GM23338 (cell line): Measurements from ENCODE around the gene FGFRL1. TPM values are rescaled to one million over a fixed set of nuclear protein-coding genes. Genes with fewer than 3 reads are reported as not detected.
A peak's percentile ranks its signal among the peaks of the same experiment; 100 is the strongest.

Experiments
- ATAC-seq: fragments of 200-7000 bp; cut with Tn5 transposase; 3 replicates; pipeline ENCODE4 v1.9.1; 2020
- DNase-seq: peaks from one replicate; pipeline ENCODE4 v3.0.0-alpha.2; 2015; ENCODE audit warnings: low spot score
- H2AFZ ChIP-seq: fragments of 200-600 bp; sonication (generic); 2 replicates; pipeline ENCODE4 v1.8.0; 2016; ENCODE audit warnings: antibody characterized with exemption, mild to moderate bottlenecking, moderate library complexity
- H3F3A ChIP-seq: fragments of 200-600 bp; sonication (generic); replicated peaks from 2 replicates; pipeline ENCODE4 v1.8.0; 2017; ENCODE audit warnings: antibody characterized with exemption, mixed run types, low read depth
- H3K27ac ChIP-seq: fragments of 200-600 bp; sonication (generic); 2 replicates; pipeline ENCODE4 v1.6.1; 2016; ENCODE audit warnings: low read depth
- H3K27me3 ChIP-seq: fragments of 200-600 bp; sonication (generic); 2 replicates; pipeline ENCODE4 v1.8.0; 2016; ENCODE audit warnings: mild to moderate bottlenecking, mixed run types, moderate library complexity; ENCODE audit not compliant: insufficient read depth
- H3K36me3 ChIP-seq: fragments of 200-600 bp; sonication (generic); 2 replicates; pipeline ENCODE4 v1.8.0; 2016; ENCODE audit warnings: mild to moderate bottlenecking; ENCODE audit not compliant: insufficient read depth
- H3K4me1 ChIP-seq: fragments of 200-600 bp; sonication (generic); 2 replicates; pipeline ENCODE4 v1.8.0; 2016; ENCODE audit warnings: mild to moderate bottlenecking, moderate library complexity; ENCODE audit not compliant: insufficient read depth
- H3K4me2 ChIP-seq: fragments of 200-600 bp; sonication (generic); 2 replicates; pipeline ENCODE4 v1.7.1; 2017; ENCODE audit warnings: mixed run types
- H3K4me3 ChIP-seq: fragments of 200-600 bp; sonication (generic); 2 replicates; pipeline ENCODE4 v1.6.1; 2016; ENCODE audit warnings: mixed run types
- H3K79me2 ChIP-seq: fragments of 200-600 bp; sonication (generic); replicated peaks from 2 replicates; pipeline ENCODE4 v1.8.0; 2017; ENCODE audit warnings: mild to moderate bottlenecking; ENCODE audit not compliant: insufficient read depth
- H3K9me2 ChIP-seq: fragments of 200-600 bp; sonication (generic); 2 replicates; pipeline ENCODE4 v1.8.0; 2017; ENCODE audit not compliant: insufficient read depth
- H4K20me1 ChIP-seq: fragments of 200-600 bp; sonication (generic); replicated peaks from 2 replicates; pipeline ENCODE4 v1.8.0; 2017; ENCODE audit warnings: mild to moderate bottlenecking; ENCODE audit not compliant: insufficient read depth
- H3K27ac Mint-ChIP-seq: 2 replicates; pipeline ENCODE4 v1.8.0; 2020; ENCODE audit warnings: inconsistent platforms, mild to moderate bottlenecking, moderate library complexity, mixed read lengths
- H3K27me3 Mint-ChIP-seq: 3 replicates; pipeline ENCODE4 v1.8.0; 2022; ENCODE audit warnings: low read depth, mild to moderate bottlenecking, moderate library complexity, mixed read lengths, inconsistent platforms; ENCODE audit not compliant: insufficient read depth, poor library complexity
- H3K36me3 Mint-ChIP-seq: 3 replicates; pipeline ENCODE4 v1.8.0; 2021; ENCODE audit warnings: low read depth, mild to moderate bottlenecking, inconsistent platforms, moderate library complexity, mixed read lengths
- H3K4me1 Mint-ChIP-seq: 3 replicates; pipeline ENCODE4 v1.8.0; 2020; ENCODE audit warnings: mild to moderate bottlenecking, inconsistent platforms, mixed read lengths
- H3K4me3 Mint-ChIP-seq: 3 replicates; pipeline ENCODE4 v1.8.0; 2021; ENCODE audit warnings: moderate library complexity, mild to moderate bottlenecking, inconsistent platforms, mixed read lengths
- H3K9me3 Mint-ChIP-seq: 3 replicates; pipeline ENCODE4 v1.8.0; 2020; ENCODE audit warnings: moderate library complexity, mild to moderate bottlenecking, inconsistent platforms, mixed read lengths
- CREB1 ChIP-seq: fragments of 250-450 bp; sonication (Bioruptor Pico); IDR thresholded peaks from 2 replicates; pipeline ENCODE4 v1.5.0; 2020; ENCODE audit warnings: low read depth, mild to moderate bottlenecking, moderate library complexity
- EZH2 ChIP-seq: fragments of 200-600 bp; sonication (generic); IDR thresholded peaks from one replicate; pipeline ENCODE4 v1.8.0; 2017; ENCODE audit warnings: antibody characterized with exemption, mild to moderate bottlenecking, low read depth; ENCODE audit not compliant: unreplicated experiment
- EZH2phosphoT487 ChIP-seq: fragments of 200-600 bp; sonication (generic); IDR thresholded peaks from one replicate; pipeline ENCODE4 v1.8.1; 2018; ENCODE audit warnings: antibody characterized with exemption; ENCODE audit not compliant: unreplicated experiment
- JUNB ChIP-seq: IDR thresholded peaks from one replicate; pipeline ENCODE4 v1.6.1; 2016; ENCODE audit warnings: antibody characterized with exemption; ENCODE audit not compliant: unreplicated experiment
- POLR2AphosphoS5 ChIP-seq: IDR thresholded peaks from 2 replicates; pipeline ENCODE4 v1.6.1; 2016; ENCODE audit warnings: antibody characterized with exemption, low read depth
- STAT1 ChIP-seq: IDR thresholded peaks from one replicate; pipeline ENCODE4 v1.6.1; 2016; ENCODE audit warnings: antibody characterized with exemption; ENCODE audit not compliant: unreplicated experiment
- ZNF114 ChIP-seq: fragments of 250-450 bp; sonication (Bioruptor Pico); IDR thresholded peaks from 2 replicates; pipeline ENCODE4 v1.5.0; 2020; ENCODE audit warnings: mild to moderate bottlenecking, moderate library complexity
- ZNF331 ChIP-seq: fragments of 250-450 bp; sonication (Bioruptor Pico); IDR thresholded peaks from 2 replicates; pipeline ENCODE4 v1.5.0; 2020; ENCODE audit warnings: low read depth, mild to moderate bottlenecking, moderate library complexity
- polyA plus RNA-seq: library from polyadenylated mRNA; unstranded; fragments of >200 nt; fragmentation: Nextera tagmentation; extraction: Ambion mirVana; gene quantifications from 2 replicates; pipeline ENCODE4 v1.2.1, GENCODE V29; 2016
- total RNA-seq: library from RNA; depleted of rRNA; stranded (reverse); fragments of >200 nt; shearing (Covaris generic); gene quantifications from 2 replicates; pipeline ENCODE4 v1.2.3, GENCODE V29; 2014
- TF ChIP-seq, protein P1 (sequence below): fragments of 250-450 bp; sonication (Bioruptor Pico); IDR thresholded peaks from 2 replicates; pipeline ENCODE4 v1.5.0; 2020; ENCODE audit warnings: mild to moderate bottlenecking, moderate library complexity
- TF ChIP-seq, protein P2 (sequence below): IDR thresholded peaks from 2 replicates; pipeline ENCODE4 v1.6.1; 2016; ENCODE audit warnings: antibody characterized with exemption
- TF ChIP-seq, protein P3 (sequence below): IDR thresholded peaks from one replicate; pipeline ENCODE4 v1.6.1; 2018; ENCODE audit warnings: antibody characterized with exemption; ENCODE audit not compliant: unreplicated experiment

The FGFRL1 gene
- total and polyA plus RNA-seq, 2 experiments from 2014 or later = 7.0 to 35.8 TPM

DNA sequence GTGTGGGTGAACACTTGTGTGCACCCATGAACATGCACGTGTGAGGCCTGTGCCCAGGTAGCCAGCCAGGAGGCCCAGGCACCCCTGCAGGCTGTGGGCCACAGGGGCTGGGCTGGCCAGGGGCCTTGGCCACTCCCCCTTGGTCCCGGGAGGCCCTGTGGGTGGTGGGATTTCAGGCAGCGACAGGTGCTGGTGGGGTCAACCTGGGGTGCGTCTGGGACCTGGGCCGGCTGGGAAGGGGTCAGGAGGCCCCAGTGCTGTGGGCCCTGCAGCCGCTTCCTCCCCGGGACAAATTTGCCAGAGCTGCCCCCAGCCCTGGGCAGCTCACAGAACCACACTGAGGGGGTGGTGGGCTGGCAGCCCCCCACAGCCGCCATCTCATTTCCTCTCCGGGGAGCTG, 7.9 kb downstream of the FGFRL1 start (continued):
- TF ChIP-seq, protein P1, sequence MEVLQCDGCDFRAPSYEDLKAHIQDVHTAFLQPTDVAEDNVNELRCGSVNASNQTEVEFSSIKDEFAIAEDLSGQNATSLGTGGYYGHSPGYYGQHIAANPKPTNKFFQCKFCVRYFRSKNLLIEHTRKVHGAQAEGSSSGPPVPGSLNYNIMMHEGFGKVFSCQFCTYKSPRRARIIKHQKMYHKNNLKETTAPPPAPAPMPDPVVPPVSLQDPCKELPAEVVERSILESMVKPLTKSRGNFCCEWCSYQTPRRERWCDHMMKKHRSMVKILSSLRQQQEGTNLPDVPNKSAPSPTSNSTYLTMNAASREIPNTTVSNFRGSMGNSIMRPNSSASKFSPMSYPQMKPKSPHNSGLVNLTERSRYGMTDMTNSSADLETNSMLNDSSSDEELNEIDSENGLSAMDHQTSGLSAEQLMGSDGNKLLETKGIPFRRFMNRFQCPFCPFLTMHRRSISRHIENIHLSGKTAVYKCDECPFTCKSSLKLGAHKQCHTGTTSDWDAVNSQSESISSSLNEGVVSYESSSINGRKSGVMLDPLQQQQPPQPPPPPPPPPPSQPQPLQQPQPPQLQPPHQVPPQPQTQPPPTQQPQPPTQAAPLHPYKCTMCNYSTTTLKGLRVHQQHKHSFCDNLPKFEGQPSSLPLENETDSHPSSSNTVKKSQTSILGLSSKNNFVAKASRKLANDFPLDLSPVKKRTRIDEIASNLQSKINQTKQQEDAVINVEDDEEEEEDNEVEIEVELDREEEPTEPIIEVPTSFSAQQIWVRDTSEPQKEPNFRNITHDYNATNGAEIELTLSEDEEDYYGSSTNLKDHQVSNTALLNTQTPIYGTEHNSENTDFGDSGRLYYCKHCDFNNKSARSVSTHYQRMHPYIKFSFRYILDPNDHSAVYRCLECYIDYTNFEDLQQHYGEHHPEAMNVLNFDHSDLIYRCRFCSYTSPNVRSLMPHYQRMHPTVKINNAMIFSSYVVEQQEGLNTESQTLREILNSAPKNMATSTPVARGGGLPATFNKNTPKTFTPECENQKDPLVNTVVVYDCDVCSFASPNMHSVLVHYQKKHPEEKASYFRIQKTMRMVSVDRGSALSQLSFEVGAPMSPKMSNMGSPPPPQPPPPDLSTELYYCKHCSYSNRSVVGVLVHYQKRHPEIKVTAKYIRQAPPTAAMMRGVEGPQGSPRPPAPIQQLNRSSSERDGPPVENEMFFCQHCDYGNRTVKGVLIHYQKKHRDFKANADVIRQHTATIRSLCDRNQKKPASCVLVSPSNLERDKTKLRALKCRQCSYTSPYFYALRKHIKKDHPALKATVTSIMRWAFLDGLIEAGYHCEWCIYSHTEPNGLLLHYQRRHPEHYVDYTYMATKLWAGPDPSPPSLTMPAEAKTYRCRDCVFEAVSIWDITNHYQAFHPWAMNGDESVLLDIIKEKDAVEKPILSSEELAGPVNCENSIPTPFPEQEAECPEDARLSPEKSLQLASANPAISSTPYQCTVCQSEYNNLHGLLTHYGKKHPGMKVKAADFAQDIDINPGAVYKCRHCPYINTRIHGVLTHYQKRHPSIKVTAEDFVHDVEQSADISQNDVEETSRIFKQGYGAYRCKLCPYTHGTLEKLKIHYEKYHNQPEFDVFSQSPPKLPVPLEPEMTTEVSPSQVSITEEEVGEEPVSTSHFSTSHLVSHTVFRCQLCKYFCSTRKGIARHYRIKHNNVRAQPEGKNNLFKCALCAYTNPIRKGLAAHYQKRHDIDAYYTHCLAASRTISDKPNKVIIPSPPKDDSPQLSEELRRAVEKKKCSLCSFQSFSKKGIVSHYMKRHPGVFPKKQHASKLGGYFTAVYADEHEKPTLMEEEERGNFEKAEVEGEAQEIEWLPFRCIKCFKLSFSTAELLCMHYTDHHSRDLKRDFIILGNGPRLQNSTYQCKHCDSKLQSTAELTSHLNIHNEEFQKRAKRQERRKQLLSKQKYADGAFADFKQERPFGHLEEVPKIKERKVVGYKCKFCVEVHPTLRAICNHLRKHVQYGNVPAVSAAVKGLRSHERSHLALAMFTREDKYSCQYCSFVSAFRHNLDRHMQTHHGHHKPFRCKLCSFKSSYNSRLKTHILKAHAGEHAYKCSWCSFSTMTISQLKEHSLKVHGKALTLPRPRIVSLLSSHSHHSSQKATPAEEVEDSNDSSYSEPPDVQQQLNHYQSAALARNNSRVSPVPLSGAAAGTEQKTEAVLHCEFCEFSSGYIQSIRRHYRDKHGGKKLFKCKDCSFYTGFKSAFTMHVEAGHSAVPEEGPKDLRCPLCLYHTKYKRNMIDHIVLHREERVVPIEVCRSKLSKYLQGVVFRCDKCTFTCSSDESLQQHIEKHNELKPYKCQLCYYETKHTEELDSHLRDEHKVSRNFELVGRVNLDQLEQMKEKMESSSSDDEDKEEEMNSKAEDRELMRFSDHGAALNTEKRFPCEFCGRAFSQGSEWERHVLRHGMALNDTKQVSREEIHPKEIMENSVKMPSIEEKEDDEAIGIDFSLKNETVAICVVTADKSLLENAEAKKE (CRISPR knock-in tag) = no peak
- no peak for TF ChIP-seq EZH2
- no peak for TF ChIP-seq ZNF114 (CRISPR knock-in tag)
- no peak for TF ChIP-seq POLR2AphosphoS5
- TF ChIP-seq EZH2phosphoT487 = no peak
- TF ChIP-seq, protein P2, sequence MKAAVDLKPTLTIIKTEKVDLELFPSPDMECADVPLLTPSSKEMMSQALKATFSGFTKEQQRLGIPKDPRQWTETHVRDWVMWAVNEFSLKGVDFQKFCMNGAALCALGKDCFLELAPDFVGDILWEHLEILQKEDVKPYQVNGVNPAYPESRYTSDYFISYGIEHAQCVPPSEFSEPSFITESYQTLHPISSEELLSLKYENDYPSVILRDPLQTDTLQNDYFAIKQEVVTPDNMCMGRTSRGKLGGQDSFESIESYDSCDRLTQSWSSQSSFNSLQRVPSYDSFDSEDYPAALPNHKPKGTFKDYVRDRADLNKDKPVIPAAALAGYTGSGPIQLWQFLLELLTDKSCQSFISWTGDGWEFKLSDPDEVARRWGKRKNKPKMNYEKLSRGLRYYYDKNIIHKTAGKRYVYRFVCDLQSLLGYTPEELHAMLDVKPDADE = no peak
- no peak for TF ChIP-seq STAT1

DNA sequence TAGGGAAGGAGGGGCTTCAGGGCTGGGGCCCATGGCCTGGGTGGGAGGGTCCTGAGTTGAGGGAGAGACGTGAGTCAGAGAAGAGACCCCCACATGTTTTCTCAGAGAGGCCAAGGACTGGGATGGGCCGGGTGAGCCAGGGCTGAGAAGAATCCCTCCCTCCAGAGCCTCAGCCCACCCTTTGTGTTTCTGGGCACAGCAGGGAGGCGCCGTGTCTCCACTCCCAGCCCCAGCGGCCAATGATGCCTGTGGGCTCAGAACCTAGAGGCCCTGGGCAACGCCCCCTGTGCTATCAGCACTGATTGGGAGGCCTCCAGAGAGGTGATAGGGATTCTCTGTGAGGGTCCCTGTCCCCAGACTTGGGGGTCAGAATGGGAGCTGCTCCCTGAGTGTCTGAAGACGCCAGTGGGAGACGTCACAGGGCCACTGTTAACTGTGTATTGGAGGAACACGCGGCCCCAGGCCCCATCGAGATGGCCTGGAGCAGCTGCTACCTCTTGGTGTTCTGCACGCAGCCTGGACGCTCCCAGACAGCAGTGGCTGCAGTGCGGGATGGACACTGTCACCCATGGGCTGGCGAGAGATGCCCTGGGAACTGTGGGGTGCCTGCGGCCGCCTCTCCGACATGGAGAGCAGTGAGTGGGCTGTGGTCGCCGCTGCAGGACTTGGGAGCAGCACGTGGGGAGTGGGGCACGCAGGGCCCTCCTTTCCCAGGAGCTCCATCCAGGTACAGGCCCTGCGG, 8.5 kb downstream of the FGFRL1 start:
- H2AFZ ChIP-seq = no peak overlapping the region
- no peak overlapping the region for H3K27ac ChIP-seq
- DNase-seq (no peak), ATAC-seq (peak; percentile 56)
- no peaks in the 10 kb centered on the region for H3K4me1 ChIP-seq
- no peaks in the 10 kb centered on the region for H3K27me3 ChIP-seq
- H3F3A ChIP-seq = no peaks in the 10 kb centered on the region
- H3K4me2 ChIP-seq = no peak overlapping the region
- H3K36me3 Mint-ChIP-seq = no peaks in the 10 kb centered on the region
- H3K27ac Mint-ChIP-seq = no peak overlapping the region
- no peaks in the 10 kb centered on the region; the same call in 1 of the 2 replicates for H4K20me1 ChIP-seq
- H3K36me3 ChIP-seq = no peaks in the 10 kb centered on the region
- no peaks in the 10 kb centered on the region for H3K9me2 ChIP-seq
- H3K4me1 Mint-ChIP-seq = no peaks in the 10 kb centered on the region; the same call in 1 of the 3 replicates
- no peak overlapping the region for H3K4me3 ChIP-seq
- H3K4me3 Mint-ChIP-seq = no peak overlapping the region
- H3K27me3 Mint-ChIP-seq = no peaks in the 10 kb centered on the region
- no peaks in the 10 kb centered on the region for H3K79me2 ChIP-seq
- no peaks in the 10 kb centered on the region for H3K9me3 Mint-ChIP-seq
- TF ChIP-seq ZNF114 (CRISPR knock-in tag) = no peak
- TF ChIP-seq STAT1 = no peak
- TF ChIP-seq CREB1 = no peak
- TF ChIP-seq ZNF331 (CRISPR knock-in tag) = no peak
- no peak for TF ChIP-seq JUNB
- TF ChIP-seq, protein P3, sequence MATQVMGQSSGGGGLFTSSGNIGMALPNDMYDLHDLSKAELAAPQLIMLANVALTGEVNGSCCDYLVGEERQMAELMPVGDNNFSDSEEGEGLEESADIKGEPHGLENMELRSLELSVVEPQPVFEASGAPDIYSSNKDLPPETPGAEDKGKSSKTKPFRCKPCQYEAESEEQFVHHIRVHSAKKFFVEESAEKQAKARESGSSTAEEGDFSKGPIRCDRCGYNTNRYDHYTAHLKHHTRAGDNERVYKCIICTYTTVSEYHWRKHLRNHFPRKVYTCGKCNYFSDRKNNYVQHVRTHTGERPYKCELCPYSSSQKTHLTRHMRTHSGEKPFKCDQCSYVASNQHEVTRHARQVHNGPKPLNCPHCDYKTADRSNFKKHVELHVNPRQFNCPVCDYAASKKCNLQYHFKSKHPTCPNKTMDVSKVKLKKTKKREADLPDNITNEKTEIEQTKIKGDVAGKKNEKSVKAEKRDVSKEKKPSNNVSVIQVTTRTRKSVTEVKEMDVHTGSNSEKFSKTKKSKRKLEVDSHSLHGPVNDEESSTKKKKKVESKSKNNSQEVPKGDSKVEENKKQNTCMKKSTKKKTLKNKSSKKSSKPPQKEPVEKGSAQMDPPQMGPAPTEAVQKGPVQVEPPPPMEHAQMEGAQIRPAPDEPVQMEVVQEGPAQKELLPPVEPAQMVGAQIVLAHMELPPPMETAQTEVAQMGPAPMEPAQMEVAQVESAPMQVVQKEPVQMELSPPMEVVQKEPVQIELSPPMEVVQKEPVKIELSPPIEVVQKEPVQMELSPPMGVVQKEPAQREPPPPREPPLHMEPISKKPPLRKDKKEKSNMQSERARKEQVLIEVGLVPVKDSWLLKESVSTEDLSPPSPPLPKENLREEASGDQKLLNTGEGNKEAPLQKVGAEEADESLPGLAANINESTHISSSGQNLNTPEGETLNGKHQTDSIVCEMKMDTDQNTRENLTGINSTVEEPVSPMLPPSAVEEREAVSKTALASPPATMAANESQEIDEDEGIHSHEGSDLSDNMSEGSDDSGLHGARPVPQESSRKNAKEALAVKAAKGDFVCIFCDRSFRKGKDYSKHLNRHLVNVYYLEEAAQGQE = no peak
